ENCODE measurements around the gene CARD10. TPM values are rescaled to one million over a fixed set of nuclear protein-coding genes. Genes with fewer than 3 reads are reported as not detected.

The CARD10 gene
- total RNA-seq, 1 donor from 2014 or later: 64.0 TPM

DNA sequence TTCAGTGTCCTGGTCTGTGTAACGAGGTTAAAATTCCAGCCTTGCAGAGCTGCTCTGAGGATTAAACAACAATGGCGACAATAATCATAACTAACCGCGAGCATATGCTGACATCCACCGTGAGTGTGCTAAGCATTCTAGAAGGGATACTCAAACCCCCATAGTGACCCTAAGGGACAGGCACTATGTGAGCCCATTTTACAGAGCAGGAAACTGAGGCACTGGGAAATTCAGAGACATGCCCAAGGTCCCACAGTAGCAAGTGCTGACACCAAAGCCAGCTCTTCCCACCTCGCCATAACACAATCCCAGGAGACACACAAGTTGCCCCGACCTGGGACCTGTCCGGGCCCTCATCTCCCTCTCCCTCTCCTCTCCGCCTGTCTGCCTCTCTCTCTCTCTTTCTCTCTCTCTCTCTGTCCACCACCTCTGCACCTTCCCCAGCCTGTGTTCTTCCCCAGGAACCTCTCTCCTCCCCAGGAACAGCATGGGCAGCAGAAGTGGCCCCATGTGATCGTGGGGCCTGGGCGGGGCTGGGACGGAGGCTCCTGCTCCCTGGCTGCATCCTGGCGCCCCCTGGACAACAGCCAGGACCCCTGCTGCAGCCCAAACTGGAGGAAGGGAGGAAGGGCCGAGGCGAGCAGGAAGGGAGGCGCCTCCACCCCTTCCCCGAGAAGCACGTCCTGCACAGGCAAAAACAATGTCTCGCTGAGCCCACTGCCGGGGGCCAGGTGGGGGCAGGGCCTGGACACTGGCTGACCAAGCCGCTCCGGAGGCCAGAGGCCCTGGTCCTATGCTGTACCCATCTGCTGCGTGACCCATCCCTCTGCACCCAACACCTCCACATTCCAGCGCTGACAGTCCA, 18.2 kb downstream of the CARD10 start:
- Histone ChIP-seq H3K36me3 (ENCODE audit: control insufficient read depth, insufficient read depth, low read length) (peaks cover 5% of the 10 kb centered on the region), H3K27me3 (ENCODE audit: control insufficient read depth, insufficient read depth, low read length) (no peaks in the 10 kb centered on the region), H3K4me3 (ENCODE audit: low read depth, low read length) (no peak overlapping the region)
- TF ChIP-seq, protein P1, sequence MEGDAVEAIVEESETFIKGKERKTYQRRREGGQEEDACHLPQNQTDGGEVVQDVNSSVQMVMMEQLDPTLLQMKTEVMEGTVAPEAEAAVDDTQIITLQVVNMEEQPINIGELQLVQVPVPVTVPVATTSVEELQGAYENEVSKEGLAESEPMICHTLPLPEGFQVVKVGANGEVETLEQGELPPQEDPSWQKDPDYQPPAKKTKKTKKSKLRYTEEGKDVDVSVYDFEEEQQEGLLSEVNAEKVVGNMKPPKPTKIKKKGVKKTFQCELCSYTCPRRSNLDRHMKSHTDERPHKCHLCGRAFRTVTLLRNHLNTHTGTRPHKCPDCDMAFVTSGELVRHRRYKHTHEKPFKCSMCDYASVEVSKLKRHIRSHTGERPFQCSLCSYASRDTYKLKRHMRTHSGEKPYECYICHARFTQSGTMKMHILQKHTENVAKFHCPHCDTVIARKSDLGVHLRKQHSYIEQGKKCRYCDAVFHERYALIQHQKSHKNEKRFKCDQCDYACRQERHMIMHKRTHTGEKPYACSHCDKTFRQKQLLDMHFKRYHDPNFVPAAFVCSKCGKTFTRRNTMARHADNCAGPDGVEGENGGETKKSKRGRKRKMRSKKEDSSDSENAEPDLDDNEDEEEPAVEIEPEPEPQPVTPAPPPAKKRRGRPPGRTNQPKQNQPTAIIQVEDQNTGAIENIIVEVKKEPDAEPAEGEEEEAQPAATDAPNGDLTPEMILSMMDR (IDR thresholded peaks at IDR 0.05; ENCODE audit: insufficient read depth, low read length, poor library complexity, severe bottlenecking): no peak
- no peak for DNase-seq (ENCODE audit: low read depth)

DNA sequence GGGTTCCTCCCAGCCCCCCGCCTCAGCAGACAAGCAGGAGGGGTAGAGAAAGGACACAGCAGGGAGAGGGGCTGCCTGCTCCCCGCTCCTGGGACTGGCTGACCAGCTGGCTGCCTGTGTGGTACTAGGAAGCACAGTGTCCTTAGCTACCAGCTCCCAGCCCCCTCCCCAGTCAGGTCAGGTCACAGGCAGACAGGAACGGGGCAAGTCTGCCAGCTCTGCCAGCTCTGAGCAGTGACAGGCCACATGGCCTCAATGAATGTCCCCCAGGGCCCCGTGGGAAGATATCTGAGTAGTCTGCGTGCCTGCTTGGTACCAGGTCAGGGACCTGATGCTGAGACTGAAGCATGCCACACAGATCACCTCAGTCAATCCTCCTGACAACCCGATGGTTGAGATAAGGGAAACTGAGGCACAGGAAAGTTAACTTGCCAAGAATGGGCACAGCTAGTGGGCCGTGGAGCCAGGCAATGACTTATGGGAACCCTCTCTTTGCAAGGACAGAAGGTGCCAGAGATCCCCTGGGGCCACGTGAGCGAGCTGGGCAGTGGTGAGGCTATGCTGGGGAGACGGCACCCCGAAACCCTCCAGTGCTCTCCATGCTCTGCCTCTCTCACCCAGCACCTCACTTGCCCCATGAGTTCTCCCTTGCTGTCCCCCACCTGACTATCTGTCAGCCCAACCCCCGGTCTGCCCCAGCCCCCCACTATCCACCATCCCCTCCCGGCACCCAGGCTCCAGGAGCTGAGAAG, 19.2 kb downstream of the CARD10 start:
- DNase-seq (ENCODE audit: low read depth): no peak
- Histone ChIP-seq H3K36me3 (ENCODE audit: control insufficient read depth, insufficient read depth, low read length) (peaks cover 3% of the 10 kb centered on the region), H3K27me3 (ENCODE audit: control insufficient read depth, insufficient read depth, low read length) (no peaks in the 10 kb centered on the region), H3K4me3 (ENCODE audit: low read depth, low read length) (no peak overlapping the region)
- TF ChIP-seq, protein P1 (IDR thresholded peaks at IDR 0.05; ENCODE audit: insufficient read depth, low read length, poor library complexity, severe bottlenecking): no peak

DNA sequence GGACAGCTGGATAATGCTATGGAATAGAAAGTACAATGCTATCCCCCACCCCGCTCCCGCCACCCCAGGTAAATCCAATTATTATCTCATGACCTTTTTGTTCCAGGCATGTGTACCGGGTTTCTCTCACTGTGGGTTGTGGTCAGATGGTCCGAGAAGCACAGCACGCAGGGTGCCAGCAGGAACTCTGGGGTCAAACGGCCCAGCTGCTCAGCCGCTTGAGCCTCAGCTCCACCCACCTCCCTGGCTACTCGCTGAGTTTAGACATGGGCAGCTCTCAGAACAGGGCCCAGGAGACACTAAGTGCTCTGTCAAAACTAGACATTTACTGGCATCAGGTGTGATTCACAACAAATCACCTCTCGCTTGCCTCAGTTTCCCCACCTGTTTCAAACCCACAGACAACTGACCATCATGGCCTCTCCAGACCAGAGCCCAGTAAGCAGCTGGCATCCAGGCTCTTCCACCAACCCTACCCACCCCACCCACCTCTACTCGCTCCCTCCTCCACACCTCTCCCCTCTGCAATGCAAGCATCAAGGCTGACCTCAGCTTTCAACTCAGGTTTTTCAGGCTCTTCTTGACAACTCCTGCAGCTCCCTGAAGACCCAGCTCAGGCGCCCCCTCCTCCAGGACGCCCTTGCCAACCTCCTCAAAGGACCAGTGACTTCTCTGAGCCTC, 20.0 kb downstream of the CARD10 start:
- TF ChIP-seq, protein P1 (IDR thresholded peaks at IDR 0.05; ENCODE audit: insufficient read depth, low read length, poor library complexity, severe bottlenecking): no peak
- H3K27me3 ChIP-seq (ENCODE audit: control insufficient read depth, insufficient read depth, low read length): no peaks in the 10 kb centered on the region
- no peak overlapping the region for H3K4me3 ChIP-seq (ENCODE audit: low read depth, low read length)
- H3K36me3 ChIP-seq (ENCODE audit: control insufficient read depth, insufficient read depth, low read length): peaks cover 3% of the 10 kb centered on the region
- no peak for DNase-seq (ENCODE audit: low read depth)

DNA sequence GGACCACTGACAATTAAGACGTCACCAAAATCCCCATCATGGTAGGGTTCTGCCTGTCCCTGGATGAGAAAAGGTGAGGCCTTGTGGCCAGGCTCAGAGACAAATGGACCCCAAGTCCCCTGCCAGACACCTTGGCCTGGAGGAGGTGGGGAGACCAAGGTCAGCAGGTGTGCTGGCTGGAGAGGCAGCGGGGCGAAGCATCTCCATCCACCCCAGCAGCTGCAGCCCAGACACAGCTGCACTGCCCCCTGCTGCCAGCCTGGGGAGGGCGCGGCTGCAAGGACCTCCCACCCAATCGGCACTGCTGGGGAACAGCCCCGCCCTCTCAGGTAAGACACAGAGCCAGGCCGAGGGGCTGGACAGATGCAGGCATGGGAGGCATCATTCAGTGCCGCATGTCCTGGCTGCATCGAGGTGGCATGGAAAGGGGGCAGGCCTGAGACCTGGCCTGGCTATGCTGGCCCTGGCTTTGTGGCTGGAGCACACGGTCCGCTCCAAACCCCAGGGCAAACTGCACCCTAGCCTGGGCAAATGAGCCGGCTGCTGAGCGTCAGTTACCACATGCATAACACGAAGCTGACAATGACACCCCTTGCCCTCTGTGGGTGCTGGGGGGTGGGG, 20.8 kb downstream of the CARD10 start:
- H3K36me3 ChIP-seq (ENCODE audit: control insufficient read depth, insufficient read depth, low read length): peaks cover 3% of the 10 kb centered on the region
- DNase-seq (ENCODE audit: low read depth): no peak
- H3K4me3 ChIP-seq (ENCODE audit: low read depth, low read length): no peak overlapping the region
- TF ChIP-seq, protein P1 (IDR thresholded peaks at IDR 0.05; ENCODE audit: insufficient read depth, low read length, poor library complexity, severe bottlenecking): peak; percentile 43
- no peaks in the 10 kb centered on the region for H3K27me3 ChIP-seq (ENCODE audit: control insufficient read depth, insufficient read depth, low read length)

DNA sequence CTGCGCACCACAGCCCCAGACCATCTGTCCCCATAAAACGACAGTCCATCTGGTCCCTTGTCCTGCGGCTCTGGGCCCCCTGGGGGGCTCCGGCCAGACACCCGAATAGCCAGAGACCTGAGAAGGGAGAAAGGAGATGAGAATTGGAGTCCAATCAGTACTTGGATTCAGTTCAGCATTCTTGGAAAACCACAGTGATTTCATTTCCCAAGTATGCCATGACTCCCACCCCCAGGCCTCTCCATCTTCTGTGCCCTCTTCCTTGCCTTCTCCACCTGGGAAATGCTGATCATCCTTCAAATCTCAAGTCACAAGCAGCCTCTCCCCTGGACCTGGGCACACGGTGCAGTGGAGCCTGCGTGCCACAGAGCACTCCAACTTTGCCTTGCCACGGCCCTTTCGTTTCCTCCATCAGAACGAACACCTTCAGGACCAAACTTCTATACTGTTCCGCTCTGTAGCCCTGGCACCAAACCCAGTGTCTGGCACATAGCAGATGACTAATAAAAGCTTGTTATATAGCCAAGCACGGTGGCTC, 22.1 kb downstream of the CARD10 start:
- DNase-seq (ENCODE audit: low read depth): peak; percentile 92
- no peaks in the 10 kb centered on the region for H3K27me3 ChIP-seq (ENCODE audit: control insufficient read depth, insufficient read depth, low read length)
- H3K36me3 ChIP-seq (ENCODE audit: control insufficient read depth, insufficient read depth, low read length): peaks cover 3% of the 10 kb centered on the region
- H3K4me3 ChIP-seq (ENCODE audit: low read depth, low read length): no peak overlapping the region
- TF ChIP-seq, protein P1 (IDR thresholded peaks at IDR 0.05; ENCODE audit: insufficient read depth, low read length, poor library complexity, severe bottlenecking): no peak
